AG10803 (cell line): ENCODE results near the gene INO80E.

Experiments used
- DNase-seq: peaks from one replicate; pipeline ENCODE4 v3.0.0; 2010; ENCODE audit warnings: low read depth
- H3K4me3 ChIP-seq: 2 replicates; pipeline ENCODE4 v1.5.1; 2011; ENCODE audit warnings: mild to moderate bottlenecking, low read length, control low read depth
- CTCF ChIP-seq: conservative IDR thresholded peaks from 2 replicates; pipeline ENCODE4 v1.5.1; 2011; ENCODE audit warnings: mild to moderate bottlenecking, low read length, control low read depth, inconsistent platforms

Gene INO80E

GRCh38 chr16:30023586-30023985 lies 27.5 kb downstream of the INO80E start:
- TF ChIP-seq CTCF = no peak
- DNase-seq = no peak
- H3K4me3 ChIP-seq = no peak overlapping the region

- no peak for TF ChIP-seq CTCF
- no peak for DNase-seq
- no peak overlapping the region for H3K4me3 ChIP-seq
Observed at GRCh38 chr16:30024451-30024850, 28.4 kb downstream of the INO80E start.

- no peak for DNase-seq
- TF ChIP-seq CTCF = no peak
- no peak overlapping the region for H3K4me3 ChIP-seq
Observed at GRCh38 chr16:30025156-30025555, 29.1 kb downstream of the INO80E start.

GRCh38 chr16:30025574-30025973 lies 29.5 kb downstream of the INO80E start:
- no peak for TF ChIP-seq CTCF
- no peak overlapping the region for H3K4me3 ChIP-seq
- DNase-seq = no peak

GRCh38 chr16:30026449-30026848 lies 30.4 kb downstream of the INO80E start:
- no peak for DNase-seq
- TF ChIP-seq CTCF = no peak
- H3K4me3 ChIP-seq = no peak overlapping the region

- TF ChIP-seq CTCF = no peak
- H3K4me3 ChIP-seq = no peak overlapping the region
- no peak for DNase-seq
Observed at GRCh38 chr16:30027588-30028437, 31.8 kb downstream of the INO80E start.

GRCh38 chr16:30028438-30029076 lies 32.5 kb downstream of the INO80E start:
- DNase-seq = no peak
- no peak overlapping the region for H3K4me3 ChIP-seq
- TF ChIP-seq CTCF = no peak
